Fibroblast of the aortic adventitia (primary cell): Measurements from ENCODE around the gene NPEPL1. TPM values are rescaled to one million over a fixed set of nuclear protein-coding genes. Genes with fewer than 3 reads are reported as not detected.

Experiments
- DNase-seq: peaks from one replicate; pipeline ENCODE4 v3.0.0-alpha.2; 2010; ENCODE audit warnings: low read depth
- H3K4me3 ChIP-seq: 2 replicates; pipeline ENCODE4 v1.5.1; 2011; ENCODE audit warnings: low read depth, mild to moderate bottlenecking, control low read depth, low read length, moderate library complexity
- total RNA-seq: library from RNA; depleted of rRNA; stranded (reverse); fragments of >200 nt; gene quantifications from 2 replicates; pipeline ENCODE4 v1.2.3, GENCODE V29; 2012; ENCODE audit warnings: low replicate concordance
- TF ChIP-seq, protein P1 (sequence below): IDR thresholded peaks from 2 replicates; pipeline ENCODE4 v1.5.1; 2011; ENCODE audit warnings: mild to moderate bottlenecking, low read length, control low read depth, inconsistent platforms; ENCODE audit not compliant: insufficient read depth

The NPEPL1 gene
- total RNA-seq, 1 donor: 24.5 TPM

- TF ChIP-seq, protein P1, sequence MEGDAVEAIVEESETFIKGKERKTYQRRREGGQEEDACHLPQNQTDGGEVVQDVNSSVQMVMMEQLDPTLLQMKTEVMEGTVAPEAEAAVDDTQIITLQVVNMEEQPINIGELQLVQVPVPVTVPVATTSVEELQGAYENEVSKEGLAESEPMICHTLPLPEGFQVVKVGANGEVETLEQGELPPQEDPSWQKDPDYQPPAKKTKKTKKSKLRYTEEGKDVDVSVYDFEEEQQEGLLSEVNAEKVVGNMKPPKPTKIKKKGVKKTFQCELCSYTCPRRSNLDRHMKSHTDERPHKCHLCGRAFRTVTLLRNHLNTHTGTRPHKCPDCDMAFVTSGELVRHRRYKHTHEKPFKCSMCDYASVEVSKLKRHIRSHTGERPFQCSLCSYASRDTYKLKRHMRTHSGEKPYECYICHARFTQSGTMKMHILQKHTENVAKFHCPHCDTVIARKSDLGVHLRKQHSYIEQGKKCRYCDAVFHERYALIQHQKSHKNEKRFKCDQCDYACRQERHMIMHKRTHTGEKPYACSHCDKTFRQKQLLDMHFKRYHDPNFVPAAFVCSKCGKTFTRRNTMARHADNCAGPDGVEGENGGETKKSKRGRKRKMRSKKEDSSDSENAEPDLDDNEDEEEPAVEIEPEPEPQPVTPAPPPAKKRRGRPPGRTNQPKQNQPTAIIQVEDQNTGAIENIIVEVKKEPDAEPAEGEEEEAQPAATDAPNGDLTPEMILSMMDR: no peak
- DNase-seq: no peak
- H3K4me3 ChIP-seq: no peak overlapping the region
Measured at GRCh38 chr20:58694241-58695083, 1.9 kb downstream of the NPEPL1 start.

DNA sequence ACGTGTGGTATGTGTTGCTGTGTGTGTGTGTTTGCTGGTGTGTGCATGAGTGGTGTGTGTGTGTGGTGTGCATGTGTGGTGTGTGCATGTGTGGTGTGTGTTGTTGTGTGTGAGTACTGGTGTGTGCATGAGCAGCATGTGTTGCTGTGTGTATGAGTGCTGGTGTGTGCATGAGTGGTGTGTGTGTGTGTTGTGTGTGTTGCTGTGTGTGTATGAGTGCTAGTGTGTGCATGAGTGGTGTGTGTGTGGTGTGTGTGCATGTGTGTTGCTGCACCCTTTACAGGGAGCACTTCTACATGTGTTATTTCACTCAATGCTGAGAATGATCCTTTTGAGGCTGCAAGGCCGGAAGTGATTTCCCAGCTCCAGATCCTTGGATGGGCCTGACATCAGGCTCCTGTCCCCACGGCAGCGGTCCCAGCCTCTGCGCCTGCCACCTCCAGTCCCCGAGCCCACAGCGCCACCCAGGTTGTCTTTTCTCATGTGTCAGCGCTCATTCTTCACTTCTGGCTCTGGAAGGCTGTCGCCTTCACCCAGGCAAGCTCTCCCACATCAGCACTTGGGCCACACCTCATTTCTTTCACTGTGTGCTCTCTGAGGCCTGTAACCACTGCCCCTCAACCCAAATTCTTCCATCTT is 2.6 kb downstream of the NPEPL1 start:
- TF ChIP-seq, protein P1: no peak
- no peak for DNase-seq
- H3K4me3 ChIP-seq: no peak overlapping the region

GRCh38 chr20:58695895-58696375 is 3.3 kb downstream of the NPEPL1 start:
- no peak for DNase-seq
- TF ChIP-seq, protein P1: no peak
- no peak overlapping the region for H3K4me3 ChIP-seq

- no peak overlapping the region for H3K4me3 ChIP-seq
- DNase-seq: no peak
- TF ChIP-seq, protein P1: no peak
Measured at GRCh38 chr20:58696411-58696961, 3.9 kb downstream of the NPEPL1 start.

- no peak overlapping the region for H3K4me3 ChIP-seq
- TF ChIP-seq, protein P1: no peak
- no peak for DNase-seq
Measured at GRCh38 chr20:58697201-58697866, 4.7 kb downstream of the NPEPL1 start.

DNA sequence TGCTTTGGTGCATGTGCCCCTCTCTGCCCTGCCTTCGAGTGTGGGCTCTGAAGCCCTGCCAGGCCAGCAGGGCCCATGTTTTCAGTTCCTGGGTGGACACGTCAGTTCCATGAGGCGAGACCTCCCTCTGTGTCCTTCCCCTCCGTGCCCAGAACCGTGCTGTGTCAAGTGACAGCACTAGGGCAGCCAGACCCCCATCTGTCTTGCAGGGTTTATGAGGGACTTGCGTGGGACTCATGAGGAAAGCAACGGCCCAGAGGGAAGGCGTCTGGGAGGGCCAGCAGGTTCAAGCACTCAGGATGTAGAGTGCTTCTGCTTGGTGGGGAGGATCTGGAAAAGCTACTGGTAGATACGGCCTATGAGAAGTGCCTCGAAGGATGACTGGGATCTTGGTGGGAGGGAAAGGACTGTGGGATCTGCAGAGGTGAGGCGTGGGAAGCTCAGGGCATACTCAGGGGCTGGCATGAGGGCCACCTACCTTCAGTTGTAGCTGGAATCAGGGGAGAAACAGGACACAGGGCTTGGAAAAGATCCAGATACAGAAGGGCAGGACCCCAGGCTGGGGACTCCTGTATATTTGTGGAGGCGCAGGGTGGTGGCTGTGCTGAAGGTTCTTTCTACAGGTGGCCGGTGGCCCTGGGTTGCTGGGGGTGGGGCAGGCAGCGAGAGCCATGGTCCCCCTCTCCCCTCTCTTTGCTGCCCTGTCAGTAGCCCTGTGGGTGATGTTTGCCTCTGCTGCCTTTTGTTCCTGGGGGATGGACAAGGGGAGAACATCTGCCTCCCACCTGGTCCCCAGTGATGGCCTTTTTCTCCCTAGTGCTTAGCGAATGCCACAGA is 5.5 kb downstream of the NPEPL1 start:
- H3K4me3 ChIP-seq: no peak overlapping the region
- no peak for DNase-seq
- TF ChIP-seq, protein P1: no peak
